Amniotic stem cell (primary cell): ENCODE data around the gene OR9Q1.

Experiments used
- DNase-seq: peaks from one replicate; lab custom pipeline; 2025; lab: John Stamatoyannopoulos, UW

OR9Q1 gene

DNA sequence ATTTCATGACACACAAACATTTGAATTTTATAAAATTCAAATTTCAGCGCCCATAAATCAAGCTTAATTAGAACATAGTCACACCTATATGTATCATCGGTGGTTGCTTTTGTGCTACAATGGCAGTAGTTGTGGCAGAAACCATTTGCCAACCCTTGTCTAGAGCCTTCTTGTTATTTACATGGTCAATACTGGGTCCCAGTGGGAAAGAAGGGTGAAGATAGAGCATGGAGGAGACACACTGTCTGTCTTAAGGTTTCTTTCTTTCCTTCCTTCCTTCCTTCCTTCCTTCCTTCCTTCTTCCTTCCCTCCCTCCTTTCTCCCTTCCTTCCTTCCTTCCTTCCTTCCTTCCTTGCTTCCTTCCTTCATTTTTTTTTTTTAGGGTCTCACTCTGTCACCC is 10.8 kb downstream of the OR9Q1 start:
- no peak for DNase-seq

DNA sequence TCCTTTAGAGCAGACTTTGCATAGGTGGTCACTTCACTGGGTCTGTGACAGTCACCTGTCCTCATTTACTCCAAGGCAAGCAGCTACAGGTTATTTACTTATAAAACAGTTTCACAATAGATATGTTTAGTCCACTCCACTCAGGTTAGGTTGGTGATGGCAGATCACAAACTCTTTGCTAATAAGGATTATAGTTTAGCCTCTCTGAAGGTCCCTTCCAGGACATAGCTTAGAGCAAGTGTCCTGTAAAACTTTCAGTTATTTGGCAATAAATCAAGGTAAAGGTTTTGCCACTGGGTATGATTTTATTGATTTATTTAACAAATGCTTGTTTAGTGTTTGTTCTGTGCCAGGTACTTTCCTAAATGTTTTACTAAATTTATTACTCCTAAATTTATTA is 15.9 kb downstream of the OR9Q1 start:
- DNase-seq = no peak

DNA sequence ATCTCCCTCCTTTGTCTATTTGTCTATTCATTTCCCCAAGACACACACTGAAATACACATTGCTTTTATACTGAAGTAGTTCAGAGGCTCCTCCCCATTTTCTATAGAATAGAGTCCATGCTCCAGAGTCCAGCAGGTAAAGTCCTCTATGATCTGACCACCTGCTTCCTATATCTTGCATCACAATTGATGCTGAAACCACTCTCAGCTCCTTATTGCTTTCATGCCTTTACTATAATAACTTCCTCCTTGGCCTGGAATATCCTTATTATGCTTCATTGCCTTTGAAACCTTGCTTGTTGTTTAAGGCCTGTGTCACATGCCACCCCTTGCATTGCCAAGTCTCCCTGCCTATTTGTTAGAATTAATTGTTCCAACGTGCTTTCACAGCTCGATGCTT is 19.7 kb downstream of the OR9Q1 start:
- DNase-seq = no peak

DNA sequence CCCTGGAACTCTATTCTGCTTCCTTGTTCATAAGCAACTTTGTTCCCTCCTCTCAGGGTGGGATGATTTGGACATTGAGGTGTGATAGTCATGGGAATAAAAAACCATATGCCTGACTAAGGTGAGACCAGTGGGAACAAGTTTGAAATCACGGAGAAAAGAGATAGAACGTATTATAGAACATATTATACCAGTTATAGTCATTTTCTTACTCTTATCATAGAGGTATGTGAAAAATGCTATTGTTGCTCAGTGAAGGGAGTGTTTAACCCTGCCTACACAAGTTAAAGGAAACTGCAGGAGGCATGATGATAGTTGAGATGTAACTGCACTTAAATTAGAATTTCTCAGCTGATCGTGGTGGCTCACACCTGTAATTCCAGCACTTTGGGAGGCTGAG is 22.6 kb downstream of the OR9Q1 start:
- no peak for DNase-seq

DNA sequence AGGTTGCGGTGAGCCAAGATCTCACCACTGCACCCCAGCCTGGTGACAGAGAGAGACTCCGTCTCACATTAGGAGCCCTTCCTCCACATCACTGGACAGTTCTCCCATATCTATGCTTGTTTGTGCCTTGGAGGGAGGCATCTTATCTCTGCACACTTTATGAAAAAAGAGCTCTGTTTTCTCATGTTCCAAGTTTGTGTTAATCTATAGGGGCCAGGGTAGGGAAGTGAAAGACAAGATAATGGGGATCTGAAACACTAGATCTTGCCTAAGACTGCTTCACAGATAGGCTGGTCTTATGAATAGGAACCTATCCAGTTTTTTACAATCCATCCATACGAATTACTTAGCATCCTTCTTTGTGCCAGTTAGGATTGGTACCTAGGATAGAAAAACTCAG is 24.1 kb downstream of the OR9Q1 start:
- DNase-seq = no peak

DNA sequence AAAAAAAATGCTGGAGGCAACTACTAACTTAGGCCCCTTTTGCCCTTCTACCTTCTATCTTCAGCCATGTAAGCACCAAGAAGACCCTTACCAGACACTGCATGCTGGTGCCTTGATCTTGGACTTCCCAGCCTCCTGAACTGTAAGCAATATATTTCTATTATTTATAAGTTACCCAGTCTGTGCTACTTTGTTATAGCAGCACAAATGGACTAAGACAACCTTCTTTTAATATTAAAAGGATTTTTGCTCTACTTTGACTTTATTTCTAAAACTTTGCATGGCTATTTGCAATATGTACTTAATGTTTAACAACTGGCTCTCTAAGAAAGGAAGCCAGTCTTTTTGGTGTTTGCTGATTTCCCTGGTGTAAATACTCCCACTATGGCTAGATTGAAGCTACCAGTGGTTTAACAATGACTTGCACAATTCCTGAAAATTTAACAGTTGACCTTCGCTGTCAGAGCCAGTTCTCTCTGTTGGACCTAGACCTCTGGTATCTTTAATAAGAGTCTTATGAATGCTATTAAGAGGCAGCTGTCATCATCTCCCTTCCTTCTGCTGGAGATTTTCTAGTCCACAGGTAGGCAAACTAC is 32.2 kb downstream of the OR9Q1 start:
- no peak for DNase-seq

DNA sequence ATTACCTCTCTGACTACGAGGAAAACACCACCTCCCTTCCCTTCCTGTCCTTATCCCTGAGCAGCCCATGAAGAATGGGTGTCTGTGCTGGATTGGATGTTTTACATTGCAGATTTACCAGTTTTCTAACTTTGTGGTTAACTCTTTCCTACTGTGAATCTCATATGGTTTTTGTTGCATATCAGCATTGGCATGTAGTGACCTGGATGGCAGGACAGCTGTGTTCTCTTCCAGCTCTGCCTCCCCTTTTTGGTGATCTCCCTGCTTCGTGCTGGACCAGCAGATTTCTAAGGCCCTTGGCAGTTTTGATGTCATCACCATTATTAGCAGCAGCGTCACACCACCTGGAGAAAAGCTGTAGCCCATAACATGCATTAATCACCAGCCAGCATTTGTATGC is 33.8 kb downstream of the OR9Q1 start:
- DNase-seq = no peak

DNA sequence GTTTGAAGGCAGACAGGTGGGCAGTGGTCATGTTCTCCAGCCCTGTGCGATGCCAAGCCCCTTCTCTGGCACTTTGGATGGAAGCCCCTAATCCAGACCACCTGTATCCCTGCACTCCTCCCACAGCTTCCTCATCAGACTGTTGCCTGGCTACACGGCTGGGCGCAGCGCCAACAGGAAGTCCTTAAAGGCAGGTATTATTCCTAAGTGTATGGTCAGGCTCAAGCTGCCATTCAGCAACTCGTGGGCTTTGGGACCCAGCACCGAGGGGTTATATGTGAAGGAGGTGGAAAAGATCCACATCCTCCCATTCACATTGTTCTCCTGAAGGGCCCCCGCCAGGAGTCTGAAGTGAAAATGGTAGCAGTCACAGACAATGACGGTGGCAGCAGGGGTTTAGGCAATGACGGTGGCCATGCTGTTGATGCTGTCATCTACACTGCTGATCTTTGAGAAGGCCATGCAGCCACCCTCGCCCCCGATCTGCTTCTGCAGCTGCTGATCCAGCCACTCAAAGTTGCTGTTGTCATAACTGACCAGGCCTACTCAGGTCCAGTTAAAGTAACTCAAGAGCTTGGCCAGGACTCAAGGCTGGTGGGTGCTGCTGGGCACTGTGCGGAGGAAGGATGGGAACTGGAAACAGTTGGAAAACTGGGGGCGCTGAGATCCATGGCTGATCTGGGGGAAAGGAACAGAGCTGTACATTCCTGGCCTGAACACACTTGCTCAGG is 34.8 kb downstream of the OR9Q1 start:
- DNase-seq = no peak

DNA sequence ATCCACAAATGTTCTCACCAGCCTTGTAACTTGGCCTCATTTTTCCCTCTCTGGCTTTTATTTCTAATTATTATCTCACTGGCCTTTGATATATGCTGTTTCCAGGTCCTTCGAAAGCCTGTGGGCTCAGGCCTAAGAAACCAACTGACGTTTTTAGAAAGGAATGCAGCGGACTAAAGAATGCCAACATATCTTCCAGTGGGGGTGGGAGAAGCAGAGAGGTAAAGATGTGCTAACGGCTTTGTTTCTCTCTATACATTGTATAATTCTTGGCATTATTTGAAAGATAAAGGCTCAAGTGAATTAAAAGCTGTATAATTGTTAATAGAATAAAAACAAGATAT is 35.3 kb downstream of the OR9Q1 start:
- no peak for DNase-seq

DNA sequence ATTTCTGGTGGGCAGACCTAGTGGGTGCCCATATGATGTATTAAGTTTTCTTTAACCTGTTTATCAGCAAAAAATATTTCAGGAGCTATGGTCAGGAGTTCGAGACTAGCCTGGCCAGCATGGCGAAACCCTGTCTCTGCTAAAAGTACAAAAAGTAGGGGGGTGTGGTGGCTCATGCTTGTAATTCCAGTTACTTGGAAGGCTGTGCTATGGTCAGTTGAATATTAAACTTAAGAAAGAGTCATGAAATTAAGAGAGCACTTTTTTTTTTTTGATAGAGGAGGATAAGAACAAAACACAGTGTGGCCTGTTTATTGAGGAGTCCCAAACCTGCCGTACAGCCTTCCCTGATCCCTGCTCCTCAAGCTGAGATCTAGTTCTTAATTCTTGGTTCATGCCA is 36.9 kb downstream of the OR9Q1 start:
- no peak for DNase-seq

DNA sequence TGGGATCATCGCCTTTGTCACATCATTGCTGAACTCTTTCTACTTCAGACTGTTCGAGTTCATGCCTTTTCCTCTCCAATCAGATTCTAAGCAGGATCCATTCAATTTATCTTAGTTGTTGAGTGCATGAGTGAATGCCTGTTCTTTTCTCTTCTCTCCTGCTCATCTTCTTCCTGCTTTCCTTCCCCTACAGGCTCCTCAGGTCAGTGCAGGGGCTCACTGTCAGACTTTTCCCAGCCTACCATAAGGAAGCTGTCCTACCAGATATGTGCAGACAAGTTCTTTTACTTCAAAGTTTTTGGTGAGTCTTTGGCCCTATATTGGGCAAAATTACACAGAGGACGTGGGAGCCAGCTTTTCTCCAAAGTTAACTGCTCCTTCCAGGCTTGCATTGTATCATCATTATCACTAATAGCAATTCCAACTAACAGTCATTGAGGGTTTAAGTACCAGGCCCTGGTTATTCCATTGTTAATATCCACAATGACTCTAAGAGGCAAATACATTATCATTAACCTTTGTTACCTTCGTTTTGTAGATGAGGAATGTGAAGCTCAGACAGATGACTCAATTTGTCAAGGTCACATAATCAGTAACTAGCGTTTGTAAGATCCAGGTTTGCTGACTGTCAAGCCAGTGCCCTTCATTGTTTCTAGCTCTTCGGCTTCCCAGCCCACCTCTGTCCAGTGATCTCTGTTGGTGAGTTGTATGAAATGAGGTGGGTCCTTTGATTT is 37.4 kb downstream of the OR9Q1 start:
- no peak for DNase-seq

DNA sequence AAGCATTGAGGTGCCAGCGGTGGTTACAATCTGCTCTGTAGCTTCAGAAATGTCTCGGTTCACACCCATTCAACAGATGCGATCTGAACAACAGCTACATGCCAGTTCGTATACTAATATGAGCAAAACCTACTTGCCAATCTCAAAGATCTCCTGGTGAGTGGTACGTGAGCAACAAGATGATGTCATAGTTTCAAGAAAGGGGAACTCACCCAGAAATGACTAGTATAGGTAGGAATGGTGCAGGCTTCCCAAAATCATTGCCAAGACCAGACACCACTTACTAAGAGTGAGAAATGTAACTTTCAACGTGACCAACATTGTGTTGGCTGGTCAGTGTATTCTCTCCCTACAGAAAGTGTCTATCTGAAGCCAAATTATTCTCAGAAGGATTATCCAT is 38.1 kb downstream of the OR9Q1 start:
- DNase-seq = no peak

DNA sequence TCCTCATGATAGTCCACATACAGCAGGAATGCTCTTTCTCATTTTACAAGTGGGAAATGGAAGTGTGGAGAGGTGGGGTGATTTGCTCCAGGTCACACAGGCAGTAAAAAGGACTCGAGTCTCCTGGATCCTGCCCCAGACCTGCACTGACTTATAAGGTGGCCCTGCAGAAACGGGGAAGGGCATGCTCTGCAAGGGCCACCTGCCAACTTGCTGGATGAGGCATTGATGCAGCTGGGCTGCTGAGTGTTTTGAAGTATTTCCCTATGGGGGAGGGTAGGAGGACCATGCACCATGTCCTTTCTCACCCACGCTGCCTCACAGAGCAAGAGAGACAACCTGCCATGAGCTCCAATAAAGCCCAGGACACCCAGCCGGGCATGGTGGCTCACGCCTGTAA is 44.0 kb downstream of the OR9Q1 start:
- DNase-seq = no peak

DNA sequence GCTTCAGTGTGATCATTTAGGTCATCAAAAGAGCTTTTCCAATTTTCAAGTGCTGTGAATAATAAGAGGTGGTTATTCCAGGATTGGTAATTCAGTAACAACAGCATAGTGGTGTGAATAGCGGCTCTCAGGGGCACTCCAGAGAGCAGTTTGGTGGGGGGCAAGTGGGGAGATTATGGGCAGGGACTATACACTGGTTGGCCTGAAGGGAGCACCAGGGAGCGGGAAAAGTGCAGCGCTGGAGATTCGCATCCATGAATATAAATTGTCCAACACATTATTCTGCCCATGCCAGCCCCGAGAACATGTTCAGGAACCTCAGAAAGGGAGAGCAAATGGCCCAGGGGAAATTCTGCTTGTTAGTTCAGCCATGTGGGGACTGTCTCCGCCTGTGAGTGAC is 45.0 kb downstream of the OR9Q1 start:
- DNase-seq = no peak

DNA sequence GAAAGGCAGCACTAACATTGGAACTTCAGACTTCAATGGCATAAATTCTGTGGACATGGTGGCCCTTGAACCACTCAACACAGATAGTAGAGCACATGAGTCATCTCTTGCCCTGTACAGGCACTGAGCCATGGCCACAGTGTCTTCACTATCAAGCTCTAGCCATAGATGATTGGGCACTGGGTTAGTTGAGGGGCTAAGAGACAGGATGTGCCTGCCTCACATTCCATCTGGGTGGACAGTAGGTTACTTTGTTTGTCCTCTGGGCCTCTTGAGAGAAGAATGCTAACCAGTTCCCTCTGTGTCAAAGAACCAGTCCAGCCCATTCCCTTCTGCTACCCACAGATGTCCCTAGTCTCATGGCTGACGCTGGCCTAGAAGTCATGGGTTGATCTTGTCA is 46.9 kb downstream of the OR9Q1 start:
- no peak for DNase-seq

DNA sequence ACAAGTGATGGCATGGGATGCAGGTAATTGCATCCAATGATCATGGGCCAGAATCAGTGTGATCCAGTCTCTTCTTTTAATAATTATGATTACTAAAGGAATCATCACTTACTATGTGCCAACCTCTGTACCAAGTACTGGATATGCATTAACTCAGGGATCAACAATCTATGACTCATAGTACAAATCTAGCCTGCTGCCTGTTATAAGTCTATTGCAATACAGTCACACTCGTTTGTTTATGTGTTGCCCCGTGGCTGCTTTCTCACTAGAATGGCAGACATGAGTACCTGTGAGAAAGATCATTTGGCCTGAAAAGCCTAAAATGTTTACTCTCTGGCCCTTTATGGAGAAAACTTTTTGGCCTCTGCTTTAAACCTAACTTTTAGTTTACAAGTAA is 52.1 kb downstream of the OR9Q1 start:
- no peak for DNase-seq

DNA sequence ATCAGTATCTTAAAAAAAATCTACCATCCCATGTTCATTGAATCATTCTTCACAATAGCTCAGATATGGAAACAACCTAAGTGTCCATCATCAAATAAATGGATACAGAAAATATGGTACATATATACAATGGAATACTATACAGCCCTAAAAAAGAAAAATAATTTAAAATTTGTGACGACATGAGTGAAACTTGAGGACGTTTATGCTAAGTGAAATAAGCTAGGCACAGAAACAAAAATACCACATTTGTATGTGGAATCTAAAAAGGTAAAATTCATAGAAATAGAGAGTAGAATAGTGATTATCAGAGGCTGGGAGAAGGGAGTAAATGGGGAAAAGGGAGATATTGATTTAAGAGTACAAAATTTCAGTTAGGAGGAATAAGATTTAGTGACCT is 62.8 kb downstream of the OR9Q1 start:
- DNase-seq = no peak

DNA sequence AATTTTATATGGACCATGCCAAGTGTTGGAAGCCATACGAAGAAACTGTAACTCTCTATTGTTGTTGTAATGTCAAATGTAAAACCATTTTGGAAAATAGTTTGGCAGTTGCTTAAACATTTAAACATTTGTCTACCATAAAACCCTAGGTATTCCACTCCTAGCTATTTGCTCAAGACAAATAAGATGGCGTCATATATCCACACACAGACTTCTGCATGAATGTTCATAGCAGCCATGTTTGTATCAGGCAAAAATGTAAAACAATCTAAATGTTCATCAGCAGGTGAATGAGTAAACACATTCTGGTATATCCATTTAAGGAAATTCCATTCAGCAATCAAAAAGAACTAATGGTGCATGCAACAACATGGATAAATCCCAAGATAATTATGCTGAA is 73.8 kb downstream of the OR9Q1 start:
- DNase-seq = no peak

DNA sequence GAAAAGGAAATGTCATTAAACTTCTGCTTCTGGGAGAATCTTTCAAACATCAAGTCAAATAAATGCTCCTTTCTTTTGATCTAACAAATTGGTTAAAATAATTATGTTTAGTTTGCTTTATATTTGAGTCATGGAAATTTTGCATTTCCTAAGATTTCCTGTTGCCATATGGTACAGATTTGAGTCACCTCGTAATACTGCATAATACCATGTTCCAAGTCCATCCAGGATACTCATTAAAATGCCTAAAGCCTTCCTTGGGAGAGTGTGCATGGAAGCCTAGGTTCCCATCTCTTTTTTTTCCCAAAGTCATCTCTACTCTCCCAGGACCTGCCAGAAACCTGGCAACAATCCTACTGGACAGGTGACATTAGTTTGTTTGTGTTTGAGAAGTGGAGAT is 97.4 kb downstream of the OR9Q1 start:
- no peak for DNase-seq

DNA sequence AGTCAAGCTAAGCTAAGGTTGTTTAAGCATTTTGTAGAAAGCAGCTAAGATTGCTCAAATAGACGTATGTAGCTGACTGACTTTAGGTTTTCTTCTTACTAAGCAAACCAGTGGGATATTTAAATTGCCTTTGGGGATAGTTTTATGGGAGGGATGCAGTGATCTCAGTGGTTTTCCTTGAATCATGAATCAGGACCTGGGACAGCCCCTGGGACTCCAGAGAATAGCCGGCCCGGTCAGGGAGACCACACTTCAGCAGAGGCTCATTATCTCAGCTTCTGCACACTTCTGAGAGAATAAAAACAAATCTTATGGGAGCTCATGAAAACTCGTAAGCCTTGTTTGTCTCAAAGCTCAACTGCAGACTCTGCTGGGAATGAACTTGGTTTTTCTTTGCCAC is 101.8 kb downstream of the OR9Q1 start, which contains the start of gene OR9I1:
Gene OR9I1 (minus strand): TSS at position 62 of the 400 bp plus-strand sequence. CDS start 6,086 bp downstream, outside the sequence.
- DNase-seq = no peak

DNA sequence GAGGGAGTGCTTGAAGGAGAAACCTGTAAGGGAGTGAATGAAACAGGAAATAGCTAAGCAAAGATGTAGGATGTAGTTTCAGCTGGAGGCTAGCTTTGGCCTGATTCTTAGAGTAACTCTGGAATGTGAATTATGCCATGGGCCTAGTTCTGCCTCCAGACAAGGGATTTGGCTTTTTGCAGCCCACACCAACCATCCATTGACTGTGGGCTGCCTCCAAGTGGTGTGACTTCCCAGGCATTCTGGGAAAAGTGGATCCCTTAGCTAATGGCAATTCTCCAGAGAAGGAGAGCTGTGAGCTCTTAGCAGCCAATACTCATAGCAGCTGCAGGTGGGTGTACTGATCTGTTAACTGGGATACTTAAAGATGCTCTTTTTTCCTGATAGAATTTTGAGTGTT is 103.7 kb downstream of the OR9Q1 start:
- DNase-seq = no peak

DNA sequence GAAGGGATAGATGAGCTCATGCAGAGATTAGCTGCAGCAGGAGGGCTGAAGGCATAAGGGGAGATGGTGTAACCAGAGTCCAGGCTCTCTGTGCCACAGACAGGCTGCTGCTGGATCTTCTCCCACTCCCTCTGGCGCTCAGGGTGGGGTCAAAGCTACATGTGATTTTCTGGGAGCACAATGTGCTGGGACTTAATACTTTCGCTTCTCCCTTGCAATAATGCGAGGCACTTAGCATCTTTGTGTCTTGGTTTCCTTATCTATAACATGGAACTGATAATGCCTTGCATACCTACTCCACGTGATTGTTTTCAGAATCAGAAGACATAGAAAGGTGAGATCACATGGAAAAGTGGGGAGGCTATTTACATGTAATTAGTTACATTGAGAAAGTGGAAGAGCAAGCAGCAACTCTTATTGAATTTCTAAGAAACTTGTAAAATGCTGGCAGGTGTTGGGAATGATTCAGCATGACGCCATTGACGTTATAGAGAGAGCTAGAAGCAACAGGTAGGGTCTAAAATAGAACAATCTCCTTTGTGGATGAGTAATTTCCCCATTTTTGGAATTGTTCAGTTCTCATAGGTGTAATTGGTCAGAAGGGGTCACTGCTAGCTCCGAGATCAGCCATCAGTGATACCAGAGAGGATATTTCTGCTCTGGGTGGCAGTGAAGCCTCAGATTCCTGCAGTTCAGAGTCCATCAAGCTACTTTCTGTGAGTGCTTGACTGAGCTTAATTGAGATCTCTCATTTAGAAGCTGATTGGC is 109.8 kb downstream of the OR9Q1 start:
- no peak for DNase-seq

DNA sequence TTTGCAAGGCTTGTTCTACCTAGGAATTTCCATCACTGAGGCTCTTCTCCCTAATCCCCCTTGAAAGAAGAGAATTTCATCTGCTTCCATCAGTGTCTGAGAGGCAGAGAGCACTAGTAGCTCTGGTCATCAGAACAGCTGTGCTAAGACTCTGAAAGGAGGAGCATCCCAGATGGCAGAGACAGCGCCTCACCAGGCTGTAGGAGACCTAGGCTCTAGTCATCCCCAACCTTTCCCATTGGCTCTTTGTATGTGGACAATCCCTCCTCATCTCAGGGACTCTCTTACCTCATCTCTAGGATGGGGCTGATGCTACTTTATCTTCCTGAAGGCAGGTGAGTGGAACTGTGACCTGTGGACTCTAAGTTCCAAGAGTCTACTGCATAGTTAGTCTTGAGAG is 110.5 kb downstream of the OR9Q1 start:
- no peak for DNase-seq
